Omental fat pad (tissue), 4 donors: Measurements from ENCODE around the gene TBC1D16. TPM values are rescaled to one million over a fixed set of nuclear protein-coding genes. Genes with fewer than 3 reads are reported as not detected.

Experiments
- ATAC-seq: fragments of 150-250 bp; one replicate; pipeline ENCODE4 v1.9.1; 2016; ENCODE audit warnings: mild to moderate bottlenecking, moderate library complexity; ENCODE audit not compliant: low FRiP score
- DNase-seq: peaks from one replicate; pipeline ENCODE4 v3.0.0-alpha.2; 2019; ENCODE audit warnings: low spot score
- CTCF ChIP-seq, 3 donors: fragments of 450-650 bp; IDR thresholded peaks; one replicate each; pipeline ENCODE4 v1.5.1; 2016 to 2017; ENCODE audit warnings: antibody characterized with exemption in 3 of 3, mild to moderate bottlenecking in 3 of 3, moderate library complexity in 2 of 3
- total RNA-seq, 4 donors: library from RNA; depleted of rRNA; stranded (reverse); fragments of >200 nt; gene quantifications; one replicate each; pipeline ENCODE4 v1.1.0, GENCODE V29; 2016

The TBC1D16 gene
- total RNA-seq, 4 donors from 2014 or later: 46.1 to 97.9 (median 65.3) TPM

- ATAC-seq (no peak), DNase-seq (no peak)
- no peak for TF ChIP-seq CTCF (IDR thresholded peaks at IDR 0.05)
Measured at GRCh38 chr17:79949656-79950209, 85.9 kb downstream of the TBC1D16 start.

- DNase-seq: no peak
- TF ChIP-seq CTCF (IDR thresholded peaks at IDR 0.05): no peak
- ATAC-seq: no peak
Measured at GRCh38 chr17:79948945-79949655, 86.6 kb downstream of the TBC1D16 start.

- DNase-seq (no peak), ATAC-seq (no peak)
- no peak for TF ChIP-seq CTCF (IDR thresholded peaks at IDR 0.05)
Measured at GRCh38 chr17:79948406-79948944, 87.2 kb downstream of the TBC1D16 start.

GRCh38 chr17:79947351-79948031 is 88.2 kb downstream of the TBC1D16 start:
- DNase-seq: no peak
- no peak for ATAC-seq

GRCh38 chr17:79946352-79947231 is 89.1 kb downstream of the TBC1D16 start:
- ATAC-seq (no peak), DNase-seq (no peak)
- TF ChIP-seq CTCF (IDR thresholded peaks at IDR 0.05): no peak

More at GRCh38 chr17:79947351-79948031, 88.2 kb downstream of the TBC1D16 start:
- TF ChIP-seq CTCF (IDR thresholded peaks at IDR 0.05): no peak

GRCh38 chr17:79945591-79946255 is 89.9 kb downstream of the TBC1D16 start:
- no peak for ATAC-seq
- TF ChIP-seq CTCF (IDR thresholded peaks at IDR 0.05): no peak
- DNase-seq: no peak
